Upper lobe of left lung (tissue), 4 donors: ENCODE data around the gene ACOT13.

Source experiments
- CTCF ChIP-seq, 6 experiments: fragments of 450-650 bp in 4 of 6; fragments of 200-600 bp in 2 of 6; sonication (generic) in 2 of 6; IDR thresholded peaks; one replicate each; pipeline ENCODE4 v1.5.1; 2016 to 2019; ENCODE audit warnings: antibody characterized with exemption in 6 of 6
- EP300 ChIP-seq, 4 donors: sonication (generic); formaldehyde crosslinking; IDR thresholded peaks; one replicate each; pipeline ENCODE4 v1.5.1; 2017; ENCODE audit warnings: antibody characterized with exemption in 4 of 4, control low read depth in 2 of 4
- POLR2A ChIP-seq, 4 donors: fragments of 450-650 bp; IDR thresholded peaks; one replicate each; pipeline ENCODE4 v1.5.1; 2016 to 2017; ENCODE audit warnings: antibody characterized with exemption in 4 of 4, mild to moderate bottlenecking in 2 of 4
- POLR2AphosphoS5 ChIP-seq, 2 donors: sonication (generic); formaldehyde crosslinking; IDR thresholded peaks; one replicate each; pipeline ENCODE4 v1.5.1; 2017; ENCODE audit warnings: antibody characterized with exemption in 2 of 2

DNA sequence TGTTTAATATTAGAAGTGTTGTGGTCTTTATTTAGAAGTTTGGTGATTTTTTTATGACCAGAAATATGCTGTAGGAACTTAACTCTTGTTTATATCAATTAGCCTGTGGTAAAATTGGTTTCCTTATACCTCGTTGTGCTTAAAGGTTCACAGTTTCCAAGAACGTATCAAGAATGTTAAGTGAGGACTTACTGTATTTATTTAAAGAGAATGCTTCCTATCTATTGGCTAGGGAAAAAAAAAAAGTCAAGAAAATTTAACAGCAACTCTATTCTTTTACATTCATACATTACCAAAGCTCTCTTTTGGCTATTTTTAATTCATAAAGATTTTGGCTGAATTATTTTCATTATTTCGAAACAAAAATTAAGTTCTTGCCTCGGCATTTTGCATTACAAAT, 22.5 kb upstream of the ACOT13 start:
- TF ChIP-seq CTCF (IDR thresholded peaks at IDR 0.05): no peak
- TF ChIP-seq POLR2AphosphoS5 (IDR thresholded peaks at IDR 0.05): no peak
- no peak for TF ChIP-seq POLR2A (IDR thresholded peaks at IDR 0.05)
- TF ChIP-seq EP300 (IDR thresholded peaks at IDR 0.05): no peak
